GM21619 (cell line): ENCODE measurements around the gene UPK2.
A peak's percentile ranks its signal among the peaks of the same experiment; 100 is the strongest.
"Not testable (repeated sequence)": the region's sequence is repeated elsewhere in the genome, so short reads cannot be mapped to it uniquely, and the experiment has no call there.

Experiments
- ATAC-seq: cut with Tn5 transposase; IDR thresholded peaks from one replicate; pipeline ENCODE4 v1.9.1; 2021; ENCODE audit not compliant: unreplicated experiment

UPK2 gene

DNA sequence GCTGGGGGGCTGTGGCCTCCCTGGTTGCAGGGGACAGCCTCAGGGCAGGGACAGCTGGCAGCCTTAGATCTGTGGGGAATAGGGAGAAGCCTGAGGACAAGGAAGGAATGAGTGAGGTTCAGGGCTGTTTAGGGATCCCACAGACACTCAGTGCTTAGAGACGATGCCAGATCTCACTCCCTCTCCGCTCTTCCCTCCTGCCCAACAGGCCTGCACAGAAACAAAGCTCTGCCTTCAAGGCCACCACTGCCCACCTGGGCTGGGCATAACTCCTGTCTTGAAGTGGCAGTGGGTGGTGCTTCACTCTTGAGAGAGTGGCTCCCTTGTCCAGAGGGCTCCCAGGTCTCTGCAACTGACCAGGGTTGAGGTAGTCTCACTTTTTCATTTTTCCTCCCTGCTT is 28.7 kb downstream of the UPK2 start:
- no peak for ATAC-seq

DNA sequence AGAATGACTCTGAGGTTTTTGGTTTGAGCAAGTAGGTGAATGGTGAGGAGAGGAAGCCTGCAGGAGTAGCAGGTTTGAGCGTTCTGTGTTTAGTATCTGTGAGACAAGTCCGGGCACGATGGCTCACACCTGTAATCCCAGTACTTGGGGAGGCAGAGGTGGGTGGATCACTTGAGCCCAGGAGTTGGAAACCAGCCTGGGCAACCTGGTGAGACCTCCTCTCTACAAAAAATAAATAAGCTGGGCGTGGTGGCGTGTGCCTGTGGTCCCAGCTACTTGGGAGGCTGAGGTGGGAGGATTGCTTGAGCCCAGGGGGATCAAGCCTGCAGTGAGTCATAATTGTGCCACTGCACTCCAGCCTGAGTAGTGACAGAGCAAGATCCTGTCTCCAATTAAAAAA is 32.2 kb downstream of the UPK2 start:
- ATAC-seq = no peak

DNA sequence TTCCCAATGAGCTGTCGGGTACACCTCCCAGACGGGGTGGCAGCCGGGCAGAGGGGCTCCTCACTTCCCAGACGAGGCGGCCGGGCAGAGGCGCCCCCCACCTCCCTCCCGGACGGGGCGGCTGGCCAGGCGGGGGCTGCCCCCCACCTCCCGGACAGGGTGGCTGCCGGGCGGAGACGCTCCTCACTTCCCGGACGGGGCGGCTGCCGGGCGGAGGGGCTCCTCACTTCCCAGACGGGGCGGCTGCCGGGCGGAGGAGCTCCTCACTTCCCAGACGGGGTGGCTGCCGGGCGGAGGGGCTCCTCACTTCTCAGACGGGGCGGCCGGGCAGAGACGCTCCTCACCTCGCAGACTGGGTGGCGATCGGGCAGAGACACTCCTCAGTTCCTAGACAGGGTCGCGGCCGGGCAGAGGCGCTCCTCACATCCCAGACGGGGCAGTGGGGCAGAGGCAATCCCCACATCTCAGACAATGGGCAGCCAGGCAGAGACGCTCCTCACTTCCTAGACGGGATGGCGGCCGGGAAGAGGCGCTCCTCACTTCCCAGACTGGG is 35.5 kb downstream of the UPK2 start:
- ATAC-seq = not testable (repeated sequence)

DNA sequence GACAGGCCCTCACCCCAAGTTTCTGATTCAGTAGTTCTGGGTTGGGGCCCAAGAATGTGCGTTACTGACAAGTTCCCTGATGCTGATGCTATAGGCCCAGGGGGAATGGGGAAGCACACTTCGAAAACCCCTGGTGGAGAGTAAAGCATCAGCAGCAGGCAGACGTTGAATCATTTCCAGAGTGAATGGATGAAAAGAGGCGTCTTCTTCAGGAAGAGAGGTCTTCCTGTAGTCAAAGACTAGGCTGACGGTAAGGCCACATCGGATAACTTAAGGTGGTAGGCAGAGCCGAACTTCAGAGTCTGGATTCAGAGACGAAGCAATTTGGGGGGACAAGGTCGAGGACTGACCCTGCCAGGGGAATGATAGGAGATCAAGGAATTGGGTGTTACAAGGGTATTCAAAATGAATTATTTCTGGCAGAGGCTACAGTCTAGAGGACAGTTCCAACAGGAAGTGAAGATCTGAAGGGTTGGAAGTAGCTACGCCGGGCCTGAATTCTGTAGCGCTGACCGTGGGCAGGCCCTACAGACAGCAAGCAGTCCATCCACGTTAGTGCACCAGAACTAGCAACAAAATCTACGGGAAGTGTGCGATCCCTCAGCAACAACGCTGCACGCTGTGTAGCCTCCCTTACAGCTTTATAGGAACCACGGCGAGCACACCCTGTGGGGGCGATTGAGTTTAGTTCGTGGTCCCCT is 41.0 kb downstream of the UPK2 start:
- ATAC-seq = peak; percentile 8

DNA sequence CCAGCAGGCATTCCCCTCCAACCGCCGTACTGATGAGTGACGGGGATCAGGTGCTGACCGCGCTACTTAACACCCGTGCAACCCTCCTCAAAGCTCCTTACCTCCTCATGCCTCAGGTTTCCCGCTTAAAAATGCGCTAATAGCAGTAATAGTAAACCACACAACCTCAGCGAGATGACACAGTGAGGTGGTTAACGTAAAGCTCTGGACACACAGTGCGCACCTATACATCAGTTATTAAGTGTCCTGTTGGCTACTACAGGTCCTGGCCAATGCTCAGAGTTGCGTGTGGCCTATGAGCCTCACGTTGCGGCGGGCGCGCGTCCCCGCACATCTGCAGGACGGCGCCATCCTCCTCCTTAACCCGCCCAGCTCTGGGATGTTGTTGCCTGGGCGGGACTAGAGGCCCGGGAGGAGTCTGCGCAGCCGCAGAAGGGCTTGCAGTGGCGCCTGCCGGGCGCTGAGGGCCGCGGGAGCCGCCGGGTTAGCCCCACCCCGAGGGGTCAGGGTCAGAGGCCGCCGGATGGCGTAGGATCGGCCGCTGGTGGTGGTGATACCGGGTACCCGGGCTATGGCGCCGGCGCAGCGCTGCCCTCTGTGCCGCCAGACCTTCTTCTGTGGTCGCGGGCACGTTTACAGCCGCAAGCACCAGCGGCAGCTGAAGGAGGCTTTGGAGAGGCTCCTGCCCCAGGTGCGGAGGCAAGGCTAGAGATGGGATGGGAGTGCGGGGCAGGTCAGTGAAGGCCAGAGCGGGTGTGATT is 41.7 kb downstream of the UPK2 start, which contains the start of gene CENATAC:
Gene CENATAC, plus strand, starts transcription at position 512 of the 761 bp plus-strand sequence. Its CDS starts 60 bp downstream, at position 572.
- ATAC-seq = peak; percentile 89

DNA sequence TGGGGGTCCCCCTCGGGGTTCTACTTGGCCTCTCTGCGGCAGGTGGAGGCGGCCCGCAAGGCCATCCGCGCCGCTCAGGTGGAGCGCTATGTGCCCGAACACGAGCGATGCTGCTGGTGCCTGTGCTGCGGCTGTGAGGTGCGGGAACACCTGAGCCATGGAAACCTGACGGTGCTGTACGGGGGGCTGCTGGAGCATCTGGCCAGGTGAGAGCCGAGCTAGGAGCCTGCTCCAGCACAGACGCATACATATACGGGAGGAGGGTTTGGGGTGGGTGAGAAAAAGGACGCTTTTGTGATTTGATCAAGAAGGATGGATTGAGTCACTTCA is 42.3 kb downstream of the UPK2 start:
- peak; percentile 10 for ATAC-seq

DNA sequence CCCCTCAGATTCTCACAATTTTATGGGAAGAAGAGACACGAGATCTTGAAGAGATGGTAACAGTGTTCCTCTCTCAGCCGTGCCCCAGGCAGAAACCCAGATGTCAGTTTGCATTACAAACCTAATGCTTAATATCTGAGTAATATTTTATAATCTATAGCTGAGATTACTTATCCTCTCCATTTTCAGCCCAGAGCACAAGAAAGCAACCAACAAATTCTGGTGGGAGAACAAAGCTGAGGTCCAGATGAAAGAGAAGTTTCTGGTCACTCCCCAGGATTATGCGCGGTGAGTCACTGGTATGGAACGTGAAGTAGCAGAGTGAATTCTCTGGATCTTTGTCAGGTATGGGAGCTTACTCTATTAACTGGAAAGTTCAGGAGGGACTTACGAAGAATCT is 42.7 kb downstream of the UPK2 start:
- ATAC-seq = no peak

DNA sequence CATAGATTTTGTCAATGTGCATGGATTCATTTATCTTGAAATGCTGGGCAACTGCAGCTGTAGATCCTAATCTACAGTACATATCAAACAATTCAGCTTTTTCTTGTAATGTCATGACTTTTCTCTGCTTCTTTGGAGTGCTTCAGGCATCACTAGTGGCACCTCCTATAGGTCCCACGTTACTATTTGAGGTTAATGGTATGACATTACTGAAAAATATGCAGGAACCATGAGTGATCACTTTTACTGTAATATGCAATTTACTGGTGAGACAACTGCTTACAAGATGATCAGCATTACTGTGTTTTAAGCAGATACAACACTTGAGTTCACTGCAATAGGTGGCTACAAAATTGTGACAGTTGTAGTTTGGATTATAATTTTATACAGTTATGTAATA is 44.8 kb downstream of the UPK2 start:
- ATAC-seq = no peak

DNA sequence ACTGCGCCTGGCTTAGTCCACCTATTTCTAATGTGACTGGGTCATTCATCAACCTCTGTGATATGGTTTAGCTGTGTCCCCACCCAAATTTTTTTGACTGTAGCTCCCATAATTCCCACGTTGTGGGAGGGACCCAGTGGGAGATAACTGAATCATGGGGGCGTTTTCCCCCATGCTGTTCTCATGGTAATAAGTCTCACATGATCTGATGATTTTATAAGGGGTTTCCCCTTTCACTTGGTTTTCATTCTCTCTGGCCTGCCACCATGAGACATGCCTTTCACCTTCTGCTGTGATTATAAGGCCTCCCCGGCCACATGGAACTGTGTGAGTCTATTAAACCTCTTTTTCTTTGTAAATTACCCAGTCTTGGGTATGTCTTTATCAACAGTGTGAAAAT is 50.6 kb downstream of the UPK2 start:
- ATAC-seq = no peak
